Right renal cortex interstitium (tissue), 3 donors: ENCODE measurements around the gene ANKRD36B. TPM values are rescaled to one million over a fixed set of nuclear protein-coding genes. Genes with fewer than 3 reads are reported as not detected.
A peak's percentile ranks its signal among the peaks of the same experiment; 100 is the strongest.
"Not testable (repeated sequence)": the region's sequence is repeated elsewhere in the genome, so short reads cannot be mapped to it uniquely, and the experiment has no call there.

Experiments
- DNase-seq, 3 donors: peaks; one replicate each; pipeline ENCODE4 v3.0.0-alpha.2; 2013; ENCODE audit warnings: low read depth in 3 of 3, low spot score in 2 of 3
- polyA plus RNA-seq, 3 donors: library from polyadenylated mRNA; unstranded; fragments of 120-200 nt; gene quantifications; one replicate each; pipeline ENCODE4 v1.2.1, GENCODE V29; 2013; ENCODE audit not compliant: insufficient read length in 3 of 3

The ANKRD36B gene
- polyA plus RNA-seq = 10 to 100 TPM; 13.2 to 21.2 (median 17.1) TPM

DNA sequence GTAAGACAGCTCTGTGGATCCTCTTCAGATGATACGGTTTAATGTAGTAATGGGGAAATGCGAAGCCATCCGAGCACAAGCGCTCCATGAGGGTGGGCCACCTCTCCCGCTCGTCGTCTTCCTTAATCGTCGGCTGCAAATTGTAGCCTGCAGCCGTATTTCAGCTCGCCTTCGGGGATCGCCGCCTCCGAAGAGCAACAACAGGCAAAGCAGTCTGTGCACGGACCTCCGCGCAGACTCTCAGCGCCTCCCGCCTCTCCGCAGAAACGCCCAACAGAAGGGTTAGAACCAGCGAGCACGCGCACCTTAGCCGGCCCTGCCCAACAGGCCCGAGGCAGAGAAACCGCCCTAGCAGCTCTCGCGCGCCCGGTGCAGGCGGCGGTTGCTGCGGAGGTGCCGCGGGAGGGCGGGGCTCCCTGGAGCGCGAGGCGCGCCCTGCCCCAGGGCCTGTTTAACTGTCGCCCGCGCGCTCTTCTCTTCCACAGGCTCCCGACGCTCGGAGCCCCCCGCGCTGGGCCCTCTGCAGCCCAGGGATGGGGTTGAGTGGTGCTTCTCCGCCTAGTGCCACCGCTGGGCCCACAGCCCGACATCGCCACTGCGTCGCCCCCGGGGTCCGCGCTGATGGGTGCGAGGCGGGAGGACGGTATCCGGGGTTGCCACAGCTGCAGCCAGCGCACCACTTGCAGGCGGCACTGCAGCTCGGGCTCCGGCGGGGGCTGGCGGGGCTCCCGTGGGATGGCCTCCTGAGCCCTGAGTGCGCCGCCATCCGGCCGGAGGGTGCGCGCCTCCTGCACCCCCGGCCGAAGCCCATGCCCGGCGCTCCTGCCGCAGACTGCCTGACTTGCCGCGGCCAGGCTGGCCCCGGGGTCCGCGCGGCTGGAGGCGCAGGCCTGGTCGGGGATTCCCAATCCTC is at the start of gene ANKRD36B:
Gene ANKRD36B (minus strand): TSS at position 280 of the 913 bp plus-strand sequence. CDS start 192 bp downstream, at position 88.
- DNase-seq = peak; percentile 16 to 33 (median 29)

DNA sequence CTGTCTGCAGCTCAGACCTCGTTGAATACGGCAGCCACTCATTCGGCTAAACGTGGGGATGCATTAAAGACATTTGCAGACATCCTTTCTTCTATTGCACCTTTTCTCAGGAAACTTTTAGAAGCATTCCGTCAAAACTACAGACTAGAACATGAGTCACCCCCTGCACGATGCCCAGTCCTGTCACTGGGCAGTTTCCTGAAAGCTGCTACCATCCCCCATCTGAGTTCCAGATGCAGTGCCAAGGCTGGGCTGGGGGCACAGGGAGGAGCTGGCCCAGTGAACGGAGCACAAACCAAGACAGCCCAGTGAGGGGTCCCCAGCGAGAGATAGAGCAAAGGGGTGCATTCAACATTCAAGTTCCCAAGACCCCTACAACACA is 36.4 kb upstream of the ANKRD36B start:
- DNase-seq = not testable (repeated sequence)

GRCh38 chr2:97625354-97626048 is 35.8 kb upstream of the ANKRD36B start:
- DNase-seq = not testable (repeated sequence)

- not testable (repeated sequence) for DNase-seq
Observed at GRCh38 chr2:97622976-97623375, 33.3 kb upstream of the ANKRD36B start.

DNA sequence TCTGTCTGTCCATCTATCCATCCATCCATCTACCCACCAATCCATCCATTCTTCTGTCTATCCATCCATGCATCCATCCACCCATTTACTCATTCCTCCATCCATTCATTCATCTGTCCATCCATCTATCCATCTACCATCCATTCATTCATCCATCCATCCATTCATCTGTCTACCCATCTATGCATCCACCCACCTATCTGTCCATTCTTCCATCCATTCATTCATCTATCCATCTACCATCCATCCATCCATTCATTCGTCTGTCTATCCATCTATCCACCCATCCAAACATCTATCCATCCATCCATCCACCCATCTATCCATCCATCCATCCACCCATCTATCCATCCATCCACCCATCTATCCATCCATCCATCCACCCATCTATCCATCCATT is 30.8 kb upstream of the ANKRD36B start:
- DNase-seq = not testable (repeated sequence)

DNA sequence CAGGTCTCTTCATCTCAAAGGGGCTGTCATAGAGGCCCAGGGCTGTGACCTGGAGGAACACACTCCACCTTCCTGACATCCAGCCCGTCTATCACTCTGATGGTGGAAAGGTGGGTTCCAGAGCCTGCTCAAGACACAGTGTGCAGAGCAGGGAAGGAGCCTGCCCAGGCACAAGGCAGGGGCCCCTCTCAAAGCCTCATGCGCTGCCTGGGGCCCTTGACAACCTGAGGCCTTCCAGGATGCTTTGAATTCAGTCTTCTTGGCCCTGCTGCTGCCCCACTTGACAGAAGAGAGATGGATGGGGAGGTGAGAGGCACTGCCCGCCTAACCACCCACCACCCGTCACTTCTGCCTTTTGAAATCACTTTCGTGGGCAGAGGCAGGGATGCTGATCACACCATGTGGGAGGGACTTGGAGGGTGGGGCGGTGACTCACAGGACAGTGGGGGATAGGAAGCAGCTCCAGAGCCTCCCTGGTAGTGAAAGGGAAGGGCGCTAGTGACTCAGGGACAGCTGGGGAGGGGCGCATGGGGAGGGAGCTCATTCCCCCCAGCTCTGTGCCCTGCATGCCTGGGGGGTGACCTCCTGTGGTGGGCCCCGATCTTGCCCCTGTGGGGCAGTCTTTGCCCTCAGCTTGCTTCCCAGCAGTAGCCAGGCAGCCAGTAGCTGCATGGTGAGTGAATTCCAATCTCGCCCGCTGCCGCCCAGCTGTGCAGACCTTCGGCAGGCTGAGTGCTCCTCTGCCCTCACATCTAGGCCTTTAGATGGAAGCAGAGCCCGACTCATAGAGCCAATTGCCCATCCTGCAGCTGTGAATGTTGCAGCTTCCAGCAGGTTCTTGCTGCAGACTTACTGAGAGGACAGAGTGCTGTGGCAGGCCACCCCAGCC is 29.5 kb upstream of the ANKRD36B start:
- DNase-seq = not testable (repeated sequence)

- DNase-seq = no peak
Observed at GRCh38 chr2:97617911-97618310, 28.2 kb upstream of the ANKRD36B start.

GRCh38 chr2:97615746-97616145 is 26.1 kb upstream of the ANKRD36B start:
- not testable (repeated sequence) for DNase-seq

DNA sequence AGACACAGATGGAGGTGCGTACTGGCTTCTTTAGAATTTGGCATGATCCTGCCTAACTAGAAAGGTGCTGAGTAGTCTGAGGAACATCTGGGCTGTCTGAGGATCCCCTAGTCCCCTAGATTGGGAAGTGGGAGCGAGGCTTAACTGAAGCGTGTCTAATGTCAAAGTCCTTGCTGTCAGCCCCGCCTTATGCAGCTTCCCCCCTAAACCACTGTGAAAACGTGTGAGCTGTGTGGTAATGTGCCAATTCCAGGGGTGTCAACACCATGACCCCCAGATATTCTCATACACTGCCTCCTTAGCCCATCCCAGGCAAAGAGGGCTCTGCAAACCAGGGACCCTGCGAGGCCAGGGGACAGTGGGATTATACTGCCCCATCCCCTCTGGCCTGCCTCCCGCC is 22.2 kb upstream of the ANKRD36B start:
- not testable (repeated sequence) for DNase-seq

DNA sequence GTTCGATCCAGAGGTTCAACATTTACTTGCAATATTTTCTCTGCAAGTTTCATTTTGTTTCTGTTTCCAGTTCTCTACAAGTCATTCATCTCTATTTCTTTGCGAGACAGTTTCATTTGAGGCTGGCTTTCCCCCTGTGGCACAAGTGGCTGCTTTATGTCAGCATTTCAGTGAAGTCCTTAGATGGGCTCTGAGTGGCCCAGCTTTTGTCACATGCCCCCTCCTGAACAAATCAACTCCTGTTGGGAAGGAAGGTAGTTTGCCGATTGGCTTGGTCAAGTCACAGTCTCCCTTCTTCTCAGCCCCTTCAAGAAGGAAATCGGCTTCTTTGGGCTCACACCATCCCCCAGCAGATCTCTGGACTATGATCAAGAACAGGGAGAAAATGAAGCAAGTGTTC is 19.1 kb upstream of the ANKRD36B start:
- not testable (repeated sequence) for DNase-seq

DNA sequence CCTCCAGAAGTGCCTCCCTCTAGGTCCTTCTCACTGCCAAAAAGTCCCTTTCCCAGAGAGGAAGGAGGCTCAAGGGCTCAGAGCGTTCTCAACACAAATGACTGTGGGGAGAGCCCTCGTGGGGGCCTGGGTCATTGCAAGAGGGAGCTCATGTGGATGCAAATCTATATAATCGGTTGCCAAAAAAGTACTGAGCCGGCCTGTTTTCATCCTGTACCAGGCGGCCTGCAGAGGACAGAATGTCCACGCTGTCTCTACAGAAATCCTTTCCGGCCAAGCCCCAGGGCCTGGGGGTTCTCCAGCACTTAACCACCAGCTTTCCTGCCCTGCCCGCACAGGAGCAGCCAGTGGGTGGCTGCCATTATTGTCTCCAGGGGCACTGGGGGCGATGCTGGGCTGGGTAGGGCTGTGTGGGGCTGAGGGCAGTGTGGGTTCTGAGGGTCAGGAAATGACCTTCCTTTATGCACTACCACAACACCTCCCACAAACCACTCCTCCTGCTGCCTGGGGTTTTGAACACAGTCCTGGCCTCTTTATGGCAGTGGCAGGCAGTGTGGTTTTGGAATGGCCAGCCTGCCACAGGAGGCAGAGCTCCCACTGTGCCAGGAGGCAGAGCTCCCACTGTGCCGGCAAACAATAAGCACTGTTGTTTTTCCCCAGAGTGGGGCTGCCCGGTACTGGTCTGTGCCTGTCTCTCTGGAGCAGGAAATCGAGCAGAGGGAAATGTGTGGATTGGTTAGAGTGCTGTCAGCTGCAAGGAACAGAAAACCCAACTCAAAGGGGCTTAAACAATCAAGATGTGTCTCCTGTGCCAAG is 16.1 kb upstream of the ANKRD36B start:
- not testable (repeated sequence) for DNase-seq

DNA sequence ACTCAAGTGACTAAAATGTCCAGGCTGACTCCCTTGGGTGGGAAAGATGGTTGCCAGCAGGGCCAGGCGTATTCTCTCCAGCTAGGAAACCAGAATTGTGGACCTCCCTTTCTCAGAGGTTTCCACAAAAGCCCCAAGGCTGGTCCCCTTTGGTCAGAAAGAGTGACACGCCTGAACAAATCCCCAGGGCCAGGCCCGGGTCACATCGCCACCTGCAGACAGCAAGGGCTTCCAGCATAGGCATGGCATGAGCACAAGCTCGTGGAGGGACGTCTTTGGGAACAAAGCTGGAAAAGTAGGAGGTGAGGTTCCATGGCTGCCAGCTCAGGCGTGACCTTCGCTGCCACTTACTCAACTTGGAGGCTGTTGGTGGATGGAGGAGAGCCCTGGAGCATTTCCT is 15.4 kb upstream of the ANKRD36B start:
- not testable (repeated sequence) for DNase-seq

GRCh38 chr2:97601537-97601936 is 11.9 kb upstream of the ANKRD36B start:
- not testable (repeated sequence) for DNase-seq

DNA sequence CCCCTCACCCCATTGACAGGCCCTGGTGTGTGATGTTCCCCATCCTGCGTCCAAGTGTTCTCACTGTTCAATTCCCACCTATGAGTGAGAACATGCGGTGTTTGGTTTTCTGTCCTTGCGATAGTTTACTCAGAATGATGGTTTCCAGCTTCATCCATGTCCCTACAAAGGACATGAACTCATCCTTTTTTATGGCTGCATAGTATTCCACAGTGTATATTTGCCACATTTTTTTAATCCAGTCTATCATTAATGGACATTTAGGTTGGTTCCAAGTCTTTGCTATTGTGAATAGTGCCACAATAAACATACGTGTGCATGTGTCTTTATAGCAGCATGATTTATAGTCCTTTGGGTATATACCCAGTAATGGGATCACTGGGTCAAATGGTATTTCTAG is 6.5 kb upstream of the ANKRD36B start:
- not testable (repeated sequence) for DNase-seq

- not testable (repeated sequence) for DNase-seq
Observed at GRCh38 chr2:97593520-97593919, 3.8 kb upstream of the ANKRD36B start.

DNA sequence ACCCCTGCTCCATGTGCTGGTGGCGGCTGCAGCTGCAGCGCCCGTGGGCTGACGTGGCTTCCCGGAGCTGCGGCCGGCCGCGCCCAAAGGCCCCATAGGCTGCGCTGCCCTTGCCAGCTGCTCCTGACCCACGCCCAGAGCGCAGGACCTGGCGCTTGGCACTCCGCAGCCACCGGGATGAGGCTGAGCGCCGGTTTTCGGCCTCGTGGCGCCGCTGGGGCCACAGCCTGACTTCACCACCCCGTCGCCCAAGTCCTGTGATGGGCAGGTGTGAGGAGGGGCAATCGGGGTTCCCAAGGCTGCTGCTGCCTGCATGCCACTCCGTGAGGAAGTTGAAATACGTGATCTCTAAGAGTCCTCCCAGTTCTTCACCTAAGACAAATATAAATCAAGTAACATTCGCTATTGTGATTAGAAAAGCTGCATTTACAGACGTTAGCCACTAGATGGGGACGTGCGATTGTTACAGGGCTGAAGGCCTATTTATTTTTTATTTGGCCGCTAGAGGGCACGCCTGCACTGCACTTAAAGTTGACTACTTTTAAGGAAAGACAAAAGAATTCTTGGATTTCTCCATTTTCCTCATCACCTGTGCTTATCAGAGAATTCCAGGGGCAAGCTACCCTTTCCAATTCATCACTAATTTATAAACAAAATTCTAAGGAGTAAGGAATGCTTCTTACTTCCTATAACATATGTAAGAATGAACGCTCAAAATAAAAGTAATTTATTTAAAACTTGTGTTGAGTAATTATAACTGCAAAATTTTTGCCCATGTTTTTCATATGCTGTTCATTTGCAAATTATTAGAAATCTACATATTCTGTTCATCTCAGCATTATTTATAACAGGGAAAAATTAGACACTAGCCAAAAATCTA is 1.1 kb upstream of the ANKRD36B start:
- DNase-seq = peak; percentile 66 to 81 (median 69)

DNA sequence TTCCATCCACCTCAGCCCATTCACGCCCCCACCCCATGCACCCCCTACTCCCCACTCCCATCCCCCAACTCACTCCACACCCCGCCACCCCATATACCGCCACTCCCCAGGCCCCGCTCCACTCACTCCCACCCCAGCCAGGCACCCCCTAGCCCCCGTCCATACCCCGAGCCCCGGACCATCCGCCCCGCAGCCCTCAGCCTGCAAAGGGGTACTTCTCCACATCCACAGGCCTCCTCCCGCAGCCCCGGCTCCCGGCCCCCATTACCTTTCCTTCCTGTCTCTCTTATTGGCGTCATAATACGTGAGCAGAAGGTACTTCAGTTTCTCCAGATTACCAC is 450 bp downstream of the ANKRD36B start:
- DNase-seq = not testable (repeated sequence)

- not testable (repeated sequence) for DNase-seq
Observed at GRCh38 chr2:97565674-97566073, 24.0 kb downstream of the ANKRD36B start.

- not testable (repeated sequence) for DNase-seq
Observed at GRCh38 chr2:97552406-97552805, 37.3 kb downstream of the ANKRD36B start.
